Lower leg skin (tissue), 3 donors: Measurements from ENCODE around the gene LHFPL3.

Source experiments
- CTCF ChIP-seq, 3 donors: fragments of 450-650 bp; IDR thresholded peaks; one replicate each; pipeline ENCODE4 v1.5.1; 2016; ENCODE audit warnings: antibody characterized with exemption in 3 of 3, mild to moderate bottlenecking in 3 of 3, moderate library complexity in 2 of 3
- POLR2A ChIP-seq, 2 donors: fragments of 450-650 bp; IDR thresholded peaks; one replicate each; pipeline ENCODE4 v1.6.1; 2016 to 2017; ENCODE audit warnings: antibody characterized with exemption in 2 of 2, mild to moderate bottlenecking in 1 of 2, moderate library complexity in 1 of 2

- TF ChIP-seq POLR2A (IDR thresholded peaks at IDR 0.05) (no peak), CTCF (IDR thresholded peaks at IDR 0.05) (no peak)
These were observed 34.4 kb downstream of the LHFPL3 start for GRCh38 chr7:104362756-104363155.
